Kidney glomerular epithelial cell (primary cell): Measurements from ENCODE around the gene B3GAT1.

ENCODE experiments used
- DNase-seq: peaks from one replicate; lab custom pipeline; 2025; lab: John Stamatoyannopoulos, UW

The B3GAT1 gene

DNA sequence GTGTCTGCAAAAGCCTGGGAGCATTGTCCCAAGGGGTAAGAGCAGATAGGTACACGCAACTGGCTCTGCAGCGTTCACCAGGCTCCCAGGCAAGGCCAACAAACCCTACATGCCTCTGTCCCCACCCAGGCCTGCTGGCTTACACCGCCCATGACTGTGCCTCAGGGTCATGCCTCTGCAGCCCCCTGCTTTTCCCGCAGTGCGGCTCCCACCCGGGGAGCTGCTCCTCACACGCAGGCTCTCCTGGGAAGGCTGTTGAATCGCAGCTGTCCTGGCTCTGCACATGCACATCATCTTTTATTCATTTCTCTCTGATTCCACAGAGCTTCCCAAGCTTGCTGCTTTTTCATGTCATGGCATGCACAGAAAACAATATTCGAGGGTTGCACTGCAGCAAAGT is 29.2 kb upstream of the B3GAT1 start:
- no peak for DNase-seq

DNA sequence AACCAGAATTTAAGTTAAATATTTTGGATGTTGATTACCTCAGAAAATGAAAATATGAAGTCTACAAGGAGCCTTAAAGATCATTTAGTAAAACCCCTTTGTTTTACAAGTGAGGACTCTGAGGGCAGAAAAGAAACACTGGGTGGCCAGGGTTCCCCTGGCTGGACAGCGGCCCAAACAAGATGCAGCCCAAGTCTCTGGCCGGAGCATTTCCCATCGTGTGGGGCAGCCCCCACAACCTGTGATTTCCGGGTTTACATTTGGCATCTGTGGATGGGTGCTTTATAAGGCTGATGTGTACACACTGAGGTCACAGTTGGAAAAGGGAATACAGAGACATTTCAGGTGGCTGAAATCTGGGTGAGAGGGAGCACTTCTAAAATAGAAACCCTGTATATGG is 28.8 kb upstream of the B3GAT1 start:
- DNase-seq: no peak

DNA sequence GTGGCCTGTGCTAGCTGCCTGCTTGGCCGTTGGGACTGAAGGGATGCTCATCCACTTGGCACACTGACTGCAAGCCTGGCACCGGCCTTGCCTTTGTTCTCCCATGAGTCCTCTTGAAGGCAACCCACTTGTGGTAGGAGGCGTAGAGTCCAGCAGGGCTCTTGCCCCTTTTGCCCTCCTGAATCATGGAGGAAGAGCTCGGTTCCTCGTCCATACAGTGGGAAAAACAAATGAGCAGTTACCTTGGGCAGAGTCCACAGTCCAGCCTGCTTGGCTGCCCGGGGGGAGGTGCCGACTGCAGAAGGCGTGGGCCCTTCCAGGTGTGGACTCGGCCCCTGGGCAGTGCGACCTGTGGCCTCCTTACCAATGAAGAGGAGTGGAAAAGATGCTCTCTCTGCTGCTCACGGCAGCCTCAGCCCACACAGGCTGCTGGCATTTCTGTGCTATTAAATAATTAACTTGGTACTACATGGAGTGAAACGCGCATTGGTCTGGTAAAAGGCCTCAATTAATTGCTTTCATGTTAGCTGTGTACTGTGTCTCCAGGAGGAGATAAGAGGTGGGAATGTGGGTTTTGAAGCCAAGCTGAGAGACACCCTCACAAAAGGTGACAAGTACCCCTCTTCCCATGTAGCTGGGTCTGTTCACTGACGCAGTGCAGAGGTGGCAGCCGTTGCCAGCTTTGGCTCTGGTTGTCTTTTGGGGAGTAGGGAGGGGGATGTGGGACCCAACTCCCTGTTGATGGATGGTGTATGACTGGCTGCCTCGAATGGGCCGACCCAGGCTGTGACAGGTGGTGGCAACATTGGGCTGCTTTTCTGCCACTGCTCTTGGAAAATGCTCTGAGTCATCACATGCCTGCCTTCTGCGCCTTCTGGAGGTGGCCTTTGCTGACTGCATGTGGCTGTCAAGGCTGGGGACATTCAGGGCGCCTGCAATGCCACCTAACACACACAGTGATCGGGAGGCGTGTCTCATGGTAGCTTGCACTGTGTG is 26.8 kb upstream of the B3GAT1 start:
- DNase-seq: no peak

DNA sequence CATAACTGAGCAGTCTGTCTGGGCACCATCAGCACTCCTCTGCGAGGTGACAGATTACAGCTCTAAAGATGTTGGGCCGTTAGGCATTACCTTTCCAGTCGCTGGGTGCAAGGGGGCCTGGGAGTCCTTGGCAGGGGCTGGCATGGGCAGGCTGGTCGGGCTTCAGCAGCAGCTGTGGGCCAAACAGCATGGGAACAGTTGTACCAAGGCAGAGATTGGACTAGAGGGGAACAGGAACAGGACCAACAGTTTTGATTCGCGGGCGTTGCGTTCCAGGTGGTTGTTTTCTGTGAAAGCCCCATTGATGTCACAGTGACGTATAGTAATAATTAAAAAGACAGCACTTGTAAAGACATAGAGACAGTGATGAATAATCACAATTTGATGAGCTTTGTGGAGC is 25.8 kb upstream of the B3GAT1 start:
- no peak for DNase-seq

DNA sequence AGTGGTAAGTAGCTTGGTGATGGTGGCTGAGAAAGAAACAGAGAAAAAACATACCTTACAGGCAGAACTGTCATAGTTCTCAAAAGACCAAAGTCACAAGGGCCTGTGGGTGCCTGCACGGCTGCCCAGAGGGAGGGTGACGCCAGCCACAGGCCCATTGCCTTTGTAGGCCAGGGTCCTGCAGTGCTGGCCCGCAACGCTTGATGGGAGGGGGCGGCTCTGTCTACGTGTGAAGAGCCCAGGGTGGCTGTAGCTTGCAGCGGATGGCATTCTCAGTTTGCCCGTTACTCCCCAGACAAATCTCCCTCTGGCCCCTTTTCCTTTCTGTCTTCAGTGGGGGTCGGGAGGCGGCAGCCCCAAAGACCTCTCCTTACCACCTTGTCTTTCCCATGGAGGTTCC is 24.7 kb upstream of the B3GAT1 start:
- no peak for DNase-seq

DNA sequence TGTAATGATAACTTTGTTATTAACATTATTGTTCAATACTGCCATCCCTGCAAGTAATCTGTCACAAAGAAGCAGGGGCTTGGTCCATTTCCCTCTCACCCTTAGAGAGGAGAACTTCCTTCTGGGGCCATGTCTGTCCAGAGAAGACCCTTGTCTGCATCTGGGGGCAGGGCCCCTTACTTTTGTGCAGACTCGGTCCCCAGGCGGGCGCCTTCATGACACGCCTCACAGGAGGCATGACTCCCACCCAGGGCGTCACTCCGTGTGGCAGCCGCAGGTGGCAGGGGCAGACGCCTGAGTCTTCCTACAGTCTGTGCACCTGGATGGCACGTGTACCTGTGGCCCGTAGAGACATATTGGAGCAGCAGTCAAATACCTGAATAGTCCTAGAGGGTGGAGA is 21.8 kb upstream of the B3GAT1 start:
- no peak for DNase-seq

DNA sequence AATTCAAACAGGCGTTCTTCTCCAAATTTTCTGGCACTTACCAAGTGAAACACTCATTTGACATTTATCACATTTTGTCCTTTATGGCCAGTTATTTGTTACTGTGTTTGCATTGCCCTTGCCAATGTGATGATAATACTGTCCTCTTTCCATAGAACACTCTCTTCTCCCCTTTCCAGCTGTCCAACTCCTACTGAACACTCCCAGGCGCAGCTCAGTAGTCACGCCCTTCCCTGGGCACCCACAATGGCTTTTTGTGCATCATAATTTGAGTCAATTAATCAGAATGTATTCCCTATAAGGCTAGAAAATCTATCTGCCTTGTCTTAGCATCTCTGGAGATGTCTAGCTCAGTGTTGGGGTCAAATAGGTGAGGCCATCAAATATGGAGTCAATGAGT is 21.2 kb upstream of the B3GAT1 start:
- no peak for DNase-seq

DNA sequence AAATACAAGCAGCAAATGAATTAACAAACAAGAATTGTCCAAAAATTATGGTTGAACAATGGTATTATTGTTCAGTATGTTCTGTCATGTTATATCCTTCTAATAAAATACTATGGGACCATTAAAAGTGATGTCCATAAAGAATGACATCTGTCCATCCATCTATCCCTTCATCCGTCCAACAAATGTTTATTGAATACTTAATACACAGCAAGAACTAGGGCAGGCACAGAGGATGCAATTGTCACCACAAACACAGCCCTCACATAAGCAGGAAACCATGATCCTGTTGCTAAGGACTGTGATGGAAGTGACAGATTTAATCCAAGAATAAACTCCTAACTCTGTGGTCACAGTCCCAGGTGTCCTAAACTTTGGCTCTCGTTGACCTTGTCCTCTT is 20.7 kb upstream of the B3GAT1 start:
- DNase-seq: no peak

DNA sequence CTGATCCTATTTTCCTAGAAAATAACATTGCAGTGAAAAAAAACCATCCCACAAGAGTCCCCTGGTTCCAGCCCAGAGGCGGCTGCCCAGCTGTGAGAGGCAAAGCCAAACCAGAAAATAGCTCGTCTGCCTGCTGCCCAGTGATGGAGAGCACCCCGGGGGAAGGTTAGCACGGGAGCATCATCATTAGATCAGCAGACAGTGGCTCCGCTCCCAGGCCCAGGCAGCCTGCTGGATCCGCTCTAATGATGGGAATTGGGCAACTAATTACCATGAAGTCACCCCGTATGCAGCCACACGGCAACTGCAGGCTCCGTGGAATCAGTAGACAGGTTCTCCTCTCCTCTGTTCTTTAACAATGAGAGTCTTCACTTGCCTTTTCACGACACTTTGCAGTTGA is 17.1 kb upstream of the B3GAT1 start:
- no peak for DNase-seq

DNA sequence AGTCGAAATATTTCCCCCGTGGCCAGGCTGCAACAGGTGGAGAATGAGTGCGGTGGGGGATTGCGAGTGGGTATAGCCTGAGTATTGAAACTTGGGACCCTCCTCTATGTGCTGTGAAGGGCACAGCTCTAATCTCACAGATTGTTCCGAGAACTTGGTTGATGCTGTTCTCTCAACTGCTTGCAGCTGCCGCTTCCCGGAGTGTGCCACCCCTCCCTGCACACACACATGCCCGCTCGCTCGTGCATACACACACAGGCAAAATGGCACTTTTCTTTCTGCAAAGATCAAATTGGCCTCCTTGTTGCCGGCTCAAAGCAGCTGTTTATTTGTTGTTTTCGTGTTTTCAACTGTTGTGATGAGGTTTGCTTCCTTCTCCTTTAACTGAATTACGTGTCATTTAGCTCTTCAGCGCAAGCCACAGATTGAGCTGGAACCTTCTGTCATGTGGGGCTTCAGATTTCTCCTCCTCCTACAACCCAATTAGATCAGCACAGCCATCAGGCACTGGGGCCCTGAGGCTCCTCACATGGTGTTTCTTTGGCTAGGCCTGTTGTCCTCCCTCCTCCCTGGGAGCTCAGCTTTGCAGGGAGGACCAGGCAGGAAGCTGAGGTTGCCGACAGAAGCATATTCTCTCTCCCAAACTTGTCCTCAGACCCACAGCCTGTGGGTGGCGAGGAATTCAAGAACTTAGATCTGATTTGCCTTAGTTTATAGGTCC is 13.9 kb upstream of the B3GAT1 start:
- DNase-seq: no peak

DNA sequence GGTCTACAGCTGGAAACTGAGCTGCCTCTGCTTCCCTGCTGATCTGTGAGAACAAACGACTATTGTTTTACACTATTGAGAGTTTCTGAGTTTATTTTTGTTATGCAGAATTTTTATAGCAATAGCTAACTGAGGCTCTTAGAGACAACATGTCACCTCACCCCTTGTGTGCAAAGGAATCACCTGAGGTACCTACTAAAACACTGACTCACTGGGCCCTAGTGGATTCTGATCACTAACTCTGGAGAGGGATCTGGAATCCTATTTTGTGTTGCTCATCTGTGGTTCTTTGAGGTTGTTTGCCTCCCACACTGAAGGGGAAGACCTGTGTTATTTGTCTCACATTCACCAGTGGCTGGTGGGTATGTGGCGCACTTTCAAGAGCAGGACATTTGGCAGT is 13.4 kb upstream of the B3GAT1 start:
- no peak for DNase-seq

DNA sequence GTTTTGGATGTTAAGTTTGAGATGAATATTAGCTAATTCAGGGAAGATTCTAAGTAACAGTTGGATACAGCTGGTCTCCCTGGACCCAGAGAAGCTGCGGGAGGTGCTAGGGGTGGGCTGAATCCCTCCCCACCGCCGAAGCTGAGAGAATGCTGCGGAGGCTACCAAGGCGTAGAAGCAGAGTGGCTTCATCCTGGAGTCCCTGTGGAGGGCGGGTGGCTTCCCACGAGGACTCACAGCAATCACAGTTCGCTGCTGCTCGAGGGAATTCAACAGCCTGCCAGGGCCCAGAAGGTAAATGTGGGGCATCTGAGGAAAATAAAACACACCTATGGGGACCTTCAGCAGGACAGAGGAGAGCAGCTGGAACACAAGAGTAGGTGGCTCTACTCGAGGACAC is 11.1 kb upstream of the B3GAT1 start:
- DNase-seq: no peak

DNA sequence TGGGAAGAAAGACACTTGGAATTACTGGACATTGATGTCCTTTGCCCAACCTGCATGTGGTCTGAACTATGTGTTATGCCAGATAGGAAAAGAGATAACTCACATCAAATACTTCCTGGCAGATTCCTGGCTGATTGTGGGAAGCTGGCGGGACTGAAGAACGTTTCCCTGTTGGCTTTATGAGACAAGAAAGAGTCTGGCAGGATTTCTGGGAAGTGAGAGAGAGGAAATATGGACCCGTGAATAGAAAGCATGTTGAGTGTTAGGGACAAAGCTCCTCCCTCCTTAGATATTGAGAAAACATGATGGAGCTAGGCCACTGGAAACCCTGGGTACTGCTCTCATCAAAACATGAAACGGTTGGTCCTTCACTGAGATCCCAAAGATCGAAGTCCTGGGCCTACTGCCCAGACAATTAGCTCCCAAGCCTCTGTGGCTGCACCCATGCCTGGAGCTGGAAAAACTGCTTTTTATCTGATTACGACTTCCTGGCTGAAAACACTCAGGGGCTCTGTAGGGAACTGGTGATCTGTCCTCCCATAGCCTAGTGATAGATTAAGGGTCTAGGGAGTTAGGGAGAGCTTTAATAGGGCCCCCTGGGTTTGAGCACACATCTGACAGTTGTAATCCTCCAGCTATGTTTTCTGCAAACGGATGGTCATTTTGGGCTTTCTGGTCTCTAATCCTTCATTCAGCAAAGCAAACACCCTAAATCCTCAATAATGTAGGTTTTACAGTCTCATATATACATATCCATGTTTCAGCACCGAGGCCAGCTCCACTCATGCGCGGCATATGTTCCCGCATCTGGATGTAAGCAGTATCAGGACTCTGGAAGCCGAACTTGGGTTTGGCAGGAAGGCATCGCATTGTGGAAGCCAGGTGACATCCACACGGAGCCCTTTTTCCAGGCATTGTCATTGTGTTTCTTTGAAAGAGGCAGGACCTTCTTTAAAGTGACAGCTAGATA is 6.1 kb upstream of the B3GAT1 start:
- no peak for DNase-seq

DNA sequence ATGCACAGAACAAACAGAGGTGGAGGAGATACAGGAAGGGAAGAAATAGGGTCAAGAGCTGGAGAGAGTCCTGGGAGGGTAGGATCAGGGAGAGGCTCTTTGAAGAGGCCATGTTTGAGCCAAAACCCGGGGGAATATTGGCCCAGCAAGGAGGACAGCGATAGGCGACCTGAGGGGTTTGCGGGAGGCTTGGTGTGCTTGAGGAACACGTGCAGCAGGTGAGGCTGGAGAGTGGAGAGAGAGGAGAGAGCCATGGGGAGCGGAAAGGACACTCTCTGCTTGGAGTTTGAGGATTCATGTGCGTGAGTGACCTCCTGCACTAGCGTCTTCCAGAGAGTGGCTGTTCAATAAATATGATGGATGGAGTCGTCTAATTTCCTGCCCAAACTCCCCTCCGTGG is 4.7 kb upstream of the B3GAT1 start:
- no peak for DNase-seq

DNA sequence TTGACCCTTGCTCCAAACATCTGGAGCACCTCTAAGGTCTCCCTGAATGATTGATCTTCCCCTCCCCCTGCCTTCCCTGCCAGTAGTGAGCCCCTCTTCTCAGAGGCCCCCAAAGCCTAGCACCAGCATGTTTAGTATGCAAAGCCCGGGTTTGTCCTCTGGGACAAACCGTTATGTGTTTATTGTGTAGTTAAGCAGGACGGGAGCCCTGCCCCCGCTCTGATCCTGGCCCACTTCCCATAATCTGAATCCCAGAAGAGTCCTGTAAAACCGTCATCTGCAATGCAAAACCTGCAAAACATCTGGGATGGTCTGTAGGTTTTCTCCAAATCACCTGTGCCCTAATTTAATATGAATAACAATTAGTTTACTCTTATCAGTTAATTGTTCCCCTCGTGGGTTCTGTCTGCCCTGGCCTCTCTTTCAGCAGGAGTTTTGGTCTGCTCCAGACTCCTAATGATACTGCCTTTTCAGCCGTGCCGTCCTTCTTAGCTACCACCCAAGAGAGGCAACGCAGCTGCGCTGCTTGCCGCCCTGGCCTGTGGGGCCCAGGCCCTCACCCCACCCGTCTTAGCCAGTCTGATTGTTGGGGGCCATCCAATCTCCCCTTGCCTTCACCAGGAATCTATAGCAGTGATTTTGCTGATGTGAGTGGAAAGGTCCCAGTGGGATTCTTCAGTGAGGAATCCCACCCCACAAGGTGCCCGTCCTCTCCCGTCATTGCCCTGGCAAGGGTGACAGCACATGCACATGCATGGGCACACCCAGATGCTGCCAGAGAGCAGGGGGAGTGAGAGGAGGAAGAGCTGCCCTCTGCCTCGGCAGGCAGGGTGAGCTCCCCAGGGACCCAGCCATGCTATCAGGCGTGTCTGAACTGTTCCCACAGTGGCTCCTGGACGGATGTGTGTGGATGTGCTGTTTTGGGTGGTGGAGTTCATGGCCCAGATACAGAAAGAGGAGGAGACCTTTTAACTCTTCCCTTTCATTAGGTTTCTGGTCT is 3.0 kb upstream of the B3GAT1 start:
- DNase-seq: no peak

DNA sequence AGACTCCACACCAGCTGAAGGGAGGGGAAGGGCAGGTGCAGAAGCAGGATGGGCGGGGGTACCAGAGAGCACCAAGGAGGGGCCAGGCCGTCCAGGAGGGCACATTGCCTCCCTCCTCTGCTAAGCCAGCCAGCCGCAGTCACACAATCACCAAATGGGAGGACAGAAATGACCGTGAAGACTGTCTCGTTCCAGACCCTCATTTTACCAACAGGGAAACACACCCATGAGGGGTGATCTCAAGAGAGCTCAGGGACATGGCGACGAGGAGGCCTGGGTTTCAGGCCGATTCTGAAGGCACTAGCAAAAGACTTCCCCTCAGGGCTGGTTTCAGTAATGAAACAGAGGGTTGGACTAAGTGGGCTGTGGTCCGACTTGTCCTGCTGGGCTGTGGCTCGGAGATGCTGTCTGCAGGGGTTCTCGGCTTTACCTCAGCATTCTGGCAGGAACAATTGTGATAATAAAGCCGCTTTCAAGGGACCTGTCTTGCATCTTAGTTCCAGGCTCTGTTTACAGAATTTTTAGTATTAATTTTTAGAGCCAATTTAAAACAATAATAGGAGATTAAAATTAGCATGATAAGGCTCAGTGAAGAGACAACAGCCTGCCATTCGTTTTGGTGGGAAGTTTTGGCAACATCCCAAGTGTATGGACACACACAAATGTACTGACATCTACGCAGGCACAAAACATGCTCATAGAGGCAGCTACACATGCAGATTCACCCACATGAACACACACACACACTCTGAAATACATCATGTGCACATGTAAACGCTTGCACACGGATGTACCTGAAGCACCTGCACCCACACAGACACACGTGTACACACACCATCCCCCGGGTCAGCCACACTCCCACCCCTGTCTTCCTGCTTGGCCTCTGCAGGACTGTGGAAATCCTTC is 2.0 kb upstream of the B3GAT1 start:
- no peak for DNase-seq

DNA sequence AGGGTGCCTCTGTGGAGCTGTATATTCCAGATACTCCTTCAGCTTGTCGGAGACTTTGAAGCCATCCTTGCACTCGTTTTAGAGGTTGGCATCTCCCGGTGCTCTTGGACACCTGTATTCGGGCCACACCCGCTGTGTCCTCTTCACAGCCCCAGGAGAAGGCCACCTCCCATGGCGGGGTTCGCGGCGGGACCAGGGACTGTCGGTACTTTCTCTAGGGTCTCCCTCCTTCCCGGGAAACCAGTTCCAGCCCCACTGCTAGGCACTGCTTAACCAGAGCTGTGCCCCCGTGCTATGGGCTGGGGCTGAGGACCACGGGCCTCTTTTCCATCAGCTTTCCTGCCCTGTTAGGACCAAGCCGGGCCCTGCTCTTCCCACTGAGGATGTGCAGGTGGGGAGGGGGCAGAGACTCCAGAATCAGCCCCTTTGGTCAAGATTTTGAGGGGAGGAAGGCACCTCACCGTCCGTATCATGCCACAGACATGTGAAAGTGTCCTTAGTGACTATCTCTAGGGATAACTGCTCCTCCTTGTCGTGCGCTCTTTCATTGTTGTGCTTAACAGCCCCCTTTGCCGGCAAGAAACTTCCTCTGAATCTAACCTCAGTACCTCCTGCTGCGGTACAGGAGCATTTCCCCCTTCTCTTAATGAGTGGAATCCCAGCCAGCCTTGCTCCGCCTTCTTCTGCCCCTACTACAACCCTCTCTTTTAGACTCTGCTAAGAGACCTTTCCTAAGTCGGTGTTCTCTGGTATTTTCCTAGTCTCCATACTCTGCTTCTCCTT is 1.2 kb upstream of the B3GAT1 start:
- DNase-seq: no peak

DNA sequence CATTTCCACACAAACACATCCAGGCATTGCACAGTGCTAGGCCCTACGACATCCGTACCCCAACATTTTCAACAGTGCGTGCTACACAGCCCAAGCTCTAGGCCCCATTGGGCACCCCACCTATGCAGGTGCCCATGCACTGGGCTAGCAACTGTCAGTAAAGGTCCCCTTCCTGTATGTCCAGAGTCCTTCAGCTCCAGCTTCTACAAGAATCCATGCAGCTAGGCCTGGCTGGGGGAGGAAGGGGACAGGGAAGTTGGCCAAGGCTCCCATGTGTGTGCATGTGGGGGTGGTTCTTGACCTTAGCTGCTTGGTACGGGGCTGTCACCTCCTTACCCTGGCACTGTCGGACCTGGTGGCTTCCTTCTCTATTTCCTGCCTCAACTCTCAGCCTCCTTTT is 1.3 kb downstream of the B3GAT1 start:
- DNase-seq: no peak
